ENCODE data around the gene SYF2. TPM values are rescaled to one million over a fixed set of nuclear protein-coding genes. Genes with fewer than 3 reads are reported as not detected.

Gene SYF2
- total and polyA plus RNA-seq, 2 of the 13 experiments (the other 11 are each of a cell fraction or from before 2014, with no cell fraction given), result 17.8 to 34.1 TPM

- TF ChIP-seq HNRNPL (IDR thresholded peaks at IDR 0.05; ENCODE audit: low read depth, low read length), result no peak
- TF ChIP-seq ZEB1 (IDR thresholded peaks at IDR 0.05; ENCODE audit: insufficient replicate concordance, low read depth), result no peak
- peak; percentile 55; the same call in 1 of the 2 replicates for TF ChIP-seq FOXA1 (IDR thresholded peaks at IDR 0.05)
- TF ChIP-seq FOXA1 (CRISPR knock-in tag; IDR thresholded peaks at IDR 0.05), result peak; percentile 84
- peak; percentile 13; the same call in 1 of the 2 replicates for TF ChIP-seq THRA (CRISPR knock-in tag; IDR thresholded peaks at IDR 0.05; ENCODE audit: borderline replicate concordance)
- TF ChIP-seq ZBTB40 (IDR thresholded peaks at IDR 0.05), result no peak
- no peak for TF ChIP-seq ZBTB40 (CRISPR knock-in tag; IDR thresholded peaks at IDR 0.05)
- TF ChIP-seq BCL6 (CRISPR knock-in tag; IDR thresholded peaks at IDR 0.05), result peak; percentile 81
- TF ChIP-seq ZFP36 (IDR thresholded peaks at IDR 0.05; ENCODE audit: borderline replicate concordance, low read depth, low read length, partially characterized antibody), result peak; percentile 18
- no peak for TF ChIP-seq HNRNPUL1 (IDR thresholded peaks at IDR 0.05; ENCODE audit: low read depth, low read length)
- no peak for TF ChIP-seq MXD4 (CRISPR knock-in tag; IDR thresholded peaks at IDR 0.05)
- no peak for TF ChIP-seq SOX6 (IDR thresholded peaks at IDR 0.05)
- TF ChIP-seq SOX6 (CRISPR knock-in tag; IDR thresholded peaks at IDR 0.05), result peak; percentile 57
- peak; percentile 83 for TF ChIP-seq NCOA2 (CRISPR knock-in tag; IDR thresholded peaks at IDR 0.05)
Observed at GRCh38 chr1:25174363-25174729, 58.0 kb downstream of the SYF2 start (continued).

Data from HepG2 (cell line).